Left renal pelvis (tissue), 4 donors: ENCODE measurements around the gene PLEK2. TPM values are rescaled to one million over a fixed set of nuclear protein-coding genes. Genes with fewer than 3 reads are reported as not detected.
"Not testable (repeated sequence)": the region's sequence is repeated elsewhere in the genome, so short reads cannot be mapped to it uniquely, and the experiment has no call there.

ENCODE experiments used
- DNase-seq, 4 donors: peaks; one replicate each; pipeline ENCODE4 v3.0.0-alpha.2; 2013; ENCODE audit warnings: low read depth in 4 of 4, low spot score in 3 of 4
- polyA plus RNA-seq, 4 donors: library from polyadenylated mRNA; unstranded; fragments of 120-200 nt; gene quantifications; one replicate each; pipeline ENCODE4 v1.2.1, GENCODE V29; 2013; ENCODE audit not compliant: insufficient read length in 4 of 4

PLEK2 gene
- polyA plus RNA-seq, 4 donors, result 1.4 to 3.2 (median 2.1) TPM

DNA sequence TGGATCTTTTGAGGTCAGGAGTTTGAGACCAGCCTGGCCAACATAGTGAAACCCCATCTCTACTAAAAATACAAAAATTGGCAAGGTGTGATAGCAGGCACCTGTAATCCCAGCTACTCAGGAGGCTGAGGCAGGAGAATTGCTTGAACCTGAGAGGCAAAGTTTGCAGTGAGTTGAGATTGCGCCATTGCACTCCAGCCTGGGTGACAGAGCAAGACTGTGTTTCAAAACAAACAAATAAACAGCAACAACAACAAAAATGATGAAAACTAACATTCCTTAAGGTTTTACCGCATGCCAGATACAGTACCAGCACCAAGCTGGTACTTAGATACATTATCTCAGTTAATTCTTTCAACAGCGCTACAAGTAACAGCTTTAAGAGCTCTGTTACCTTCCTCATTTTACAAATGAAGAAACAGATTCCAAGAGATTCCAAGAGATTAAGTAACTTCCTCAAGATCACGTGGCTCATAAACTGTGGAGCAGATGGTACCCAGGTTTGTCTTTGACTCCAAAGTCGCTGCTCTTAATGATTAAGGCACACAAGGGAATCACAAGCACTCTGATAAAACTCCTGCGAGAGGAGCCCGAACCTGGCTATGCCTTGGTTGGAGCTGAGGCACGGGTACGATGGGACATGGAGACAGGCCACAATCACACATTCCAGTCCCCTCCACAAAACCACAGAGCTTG, 17.7 kb upstream of the PLEK2 start:
- DNase-seq, result no peak

DNA sequence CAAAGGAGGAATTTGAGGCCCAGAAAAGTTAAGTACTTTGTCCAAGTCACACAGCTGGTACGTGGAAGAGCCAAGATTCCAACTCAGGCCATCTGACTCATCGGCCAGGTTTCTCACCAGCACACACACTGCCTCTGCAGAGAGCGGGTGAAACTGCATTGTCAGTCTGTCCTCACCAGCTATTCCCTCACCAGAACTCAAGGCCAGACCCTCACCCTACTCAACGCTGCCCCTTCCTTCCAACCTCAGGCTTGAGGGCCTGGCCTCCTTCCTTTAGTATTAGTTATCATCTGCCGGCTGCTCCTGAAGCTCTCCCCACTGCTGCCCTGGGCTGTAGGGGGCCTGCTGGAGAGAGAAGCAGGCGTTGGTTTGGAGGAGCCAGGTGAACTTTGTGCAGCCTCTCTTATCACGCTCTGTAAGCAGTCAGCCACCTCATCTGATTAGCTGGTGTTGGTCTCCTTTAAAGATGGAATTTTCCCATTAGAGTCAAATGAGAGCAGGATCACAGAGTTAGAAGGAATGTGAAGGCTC, 16.6 kb upstream of the PLEK2 start:
- no peak for DNase-seq

DNA sequence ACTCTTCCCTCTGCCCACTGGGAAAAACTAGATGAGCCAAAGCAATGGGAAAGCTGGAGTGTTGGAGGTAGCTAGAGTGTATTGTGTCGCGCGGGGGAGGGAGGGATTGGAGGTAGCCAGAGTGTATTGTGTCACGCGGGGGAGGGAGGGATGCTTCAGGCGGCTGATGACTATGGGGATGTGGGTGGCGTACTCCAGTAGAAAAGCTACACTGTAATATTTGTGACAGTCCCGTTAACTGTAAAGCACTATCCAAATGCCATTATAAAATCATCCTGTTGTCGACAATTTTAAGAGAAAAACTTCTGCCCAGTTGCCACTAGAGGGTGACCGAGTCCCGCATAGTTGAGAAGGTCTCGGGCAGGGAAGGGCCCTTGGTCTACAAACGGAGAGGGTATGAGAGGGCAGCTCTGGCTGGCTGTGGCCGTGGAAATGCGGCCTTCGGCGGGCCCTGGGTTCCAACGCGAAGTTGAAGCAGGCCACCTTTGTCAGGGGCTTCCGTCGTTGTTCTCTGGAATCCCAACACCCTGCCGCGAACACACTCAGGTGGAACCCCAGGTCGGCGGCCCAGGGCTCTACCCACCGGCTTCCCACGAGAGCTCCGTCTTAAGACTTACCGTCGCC, 15.1 kb upstream of the PLEK2 start:
- DNase-seq, result peak; percentile 39 to 70 (median 64)

DNA sequence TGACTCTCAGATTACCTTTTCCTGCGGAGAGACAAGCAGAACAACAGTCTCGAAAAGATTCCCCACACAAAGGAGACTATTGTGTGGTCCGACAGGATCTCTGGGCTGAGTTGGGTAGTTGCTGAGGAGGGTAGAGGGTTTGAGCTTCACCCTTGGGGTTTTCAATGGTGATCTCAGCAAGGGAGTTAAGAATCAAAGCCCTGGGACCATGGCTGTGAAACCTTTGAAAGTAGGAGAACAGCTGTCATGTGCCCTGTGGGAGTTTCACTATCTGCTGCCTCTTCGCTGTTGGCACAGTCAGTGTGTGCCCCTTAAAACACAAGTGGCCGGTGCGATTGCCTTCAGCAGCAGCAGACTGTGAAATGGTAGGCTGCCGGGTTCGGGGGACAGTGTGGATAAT, 14.2 kb upstream of the PLEK2 start:
- no peak for DNase-seq

DNA sequence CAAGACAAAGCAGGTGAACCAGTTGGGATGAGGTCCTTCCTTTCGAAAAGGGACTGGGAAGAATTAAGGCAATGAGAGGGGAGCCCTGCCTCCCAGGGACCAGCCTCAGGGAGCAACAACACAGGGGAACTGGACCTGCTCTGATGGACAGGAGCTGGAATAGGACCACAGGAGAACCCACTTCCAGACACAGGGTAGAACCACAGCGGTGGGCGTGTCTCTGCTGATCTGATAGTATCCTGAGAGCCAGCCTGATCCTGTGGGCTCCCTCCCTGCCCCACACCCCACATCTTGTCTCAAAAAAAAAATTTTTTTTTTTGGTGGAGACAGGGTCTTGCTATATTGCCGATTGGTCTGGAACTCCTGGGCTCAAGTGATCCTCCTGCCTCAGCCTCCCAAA, 13.6 kb upstream of the PLEK2 start:
- DNase-seq, result no peak

DNA sequence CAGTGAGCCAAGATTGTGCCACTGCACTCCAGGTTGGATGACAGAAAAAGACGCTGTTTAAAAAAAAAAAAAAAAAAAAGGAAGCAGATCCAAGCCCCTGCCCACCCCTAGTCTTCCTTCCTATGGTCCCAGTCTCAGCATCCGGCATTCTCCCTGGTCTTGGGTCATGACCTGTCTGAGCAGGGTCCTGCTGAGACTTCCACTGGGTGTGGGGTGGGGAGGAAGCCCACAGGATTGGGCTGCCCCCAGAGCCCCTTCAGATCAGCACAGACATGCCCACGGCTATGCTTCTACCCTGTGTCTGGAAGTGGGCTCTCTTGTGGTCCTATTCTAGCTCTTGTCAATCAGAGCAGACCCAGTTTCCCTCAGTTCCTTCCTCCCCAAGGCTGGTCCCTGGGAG, 12.6 kb upstream of the PLEK2 start:
- no peak for DNase-seq

DNA sequence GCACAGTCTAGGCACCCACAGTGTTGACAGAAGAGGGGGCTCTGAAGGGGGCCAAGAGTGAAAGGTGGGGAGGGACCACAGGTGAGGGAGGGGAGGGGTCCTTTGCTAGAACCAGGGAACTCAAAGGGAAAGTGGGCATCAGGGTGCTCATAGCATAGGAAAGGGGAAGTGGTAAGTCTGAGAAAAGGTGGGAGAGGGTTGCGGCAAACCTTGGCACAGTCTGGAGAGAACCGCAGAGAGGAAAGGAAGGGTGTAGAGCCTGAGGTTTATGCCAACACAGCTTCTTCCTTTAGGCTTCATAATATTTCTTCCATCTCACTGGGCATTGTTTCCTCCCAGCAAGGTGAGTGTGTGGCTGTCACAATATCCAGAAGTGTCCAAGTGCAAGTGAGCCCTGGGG, 11.5 kb upstream of the PLEK2 start:
- DNase-seq, result no peak

DNA sequence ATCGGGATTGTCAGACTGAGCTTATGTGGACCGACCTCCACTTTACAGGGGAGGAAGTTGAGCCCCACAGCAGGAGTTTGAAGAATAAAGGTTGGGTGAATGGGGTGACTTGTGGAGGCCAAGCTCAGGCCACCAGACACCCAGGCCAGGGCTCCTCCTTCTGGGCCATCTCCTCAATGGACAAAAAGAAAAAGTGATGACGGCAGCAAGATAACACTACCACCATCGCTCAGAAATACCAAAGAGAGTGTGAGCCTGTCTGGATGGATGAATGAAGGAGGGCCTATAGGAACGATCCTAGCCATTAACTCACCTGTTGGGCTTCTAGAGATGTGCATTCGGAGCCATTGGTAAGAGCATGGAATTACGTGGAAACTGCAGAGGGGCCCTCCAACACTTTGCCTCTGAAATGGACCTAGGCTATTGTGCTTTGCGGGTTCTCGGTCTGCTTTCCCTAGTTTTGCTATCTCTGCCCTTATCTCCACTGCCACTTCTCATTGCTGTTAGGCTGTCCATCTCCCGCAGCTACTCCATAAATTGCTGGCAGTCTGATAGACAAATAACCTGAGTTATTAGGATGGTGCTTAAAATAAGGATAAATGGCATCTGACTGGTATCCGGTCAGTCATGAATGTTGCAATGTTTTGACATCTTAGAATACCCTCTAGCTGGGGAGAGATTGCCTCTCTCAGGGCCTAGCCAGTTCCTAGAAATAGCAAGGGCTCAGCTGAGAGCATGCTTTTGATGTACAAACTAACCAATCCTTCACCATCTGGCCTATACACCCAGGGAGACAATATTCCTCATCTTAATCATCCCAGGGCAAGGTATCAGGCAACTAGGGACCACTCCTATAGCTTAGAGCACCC, 9.6 kb upstream of the PLEK2 start:
- DNase-seq, result no peak

DNA sequence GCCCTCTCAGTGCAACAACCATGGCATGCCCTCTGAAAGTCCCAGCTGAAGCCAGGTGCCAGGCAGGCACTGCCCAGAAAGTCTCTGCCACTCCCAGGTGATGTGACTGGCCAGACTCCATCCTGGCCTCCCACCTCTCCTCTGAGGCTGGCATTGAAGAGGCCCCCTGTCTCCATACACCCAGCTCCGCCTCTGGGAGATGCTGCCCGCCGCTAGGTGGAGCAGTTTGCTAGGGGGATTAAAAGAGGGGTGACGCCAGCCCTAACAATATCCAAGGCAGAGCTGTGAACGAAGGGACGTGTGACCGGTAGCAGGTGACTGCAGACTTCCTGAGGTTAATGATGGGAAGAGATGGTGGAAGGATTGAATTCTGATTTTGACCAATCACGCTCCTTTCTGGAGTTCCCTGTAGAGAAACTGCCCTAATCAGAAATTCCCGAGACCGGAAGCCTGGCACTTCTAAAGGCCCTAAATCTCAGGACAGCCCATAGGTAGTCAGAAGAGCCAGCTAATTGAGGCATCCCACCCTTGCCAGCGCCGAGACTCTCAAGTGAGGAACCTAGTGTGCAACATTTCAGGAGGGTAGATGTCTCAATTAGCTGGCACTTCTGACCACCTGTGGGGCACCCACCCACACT, 8.3 kb upstream of the PLEK2 start:
- DNase-seq, result no peak

DNA sequence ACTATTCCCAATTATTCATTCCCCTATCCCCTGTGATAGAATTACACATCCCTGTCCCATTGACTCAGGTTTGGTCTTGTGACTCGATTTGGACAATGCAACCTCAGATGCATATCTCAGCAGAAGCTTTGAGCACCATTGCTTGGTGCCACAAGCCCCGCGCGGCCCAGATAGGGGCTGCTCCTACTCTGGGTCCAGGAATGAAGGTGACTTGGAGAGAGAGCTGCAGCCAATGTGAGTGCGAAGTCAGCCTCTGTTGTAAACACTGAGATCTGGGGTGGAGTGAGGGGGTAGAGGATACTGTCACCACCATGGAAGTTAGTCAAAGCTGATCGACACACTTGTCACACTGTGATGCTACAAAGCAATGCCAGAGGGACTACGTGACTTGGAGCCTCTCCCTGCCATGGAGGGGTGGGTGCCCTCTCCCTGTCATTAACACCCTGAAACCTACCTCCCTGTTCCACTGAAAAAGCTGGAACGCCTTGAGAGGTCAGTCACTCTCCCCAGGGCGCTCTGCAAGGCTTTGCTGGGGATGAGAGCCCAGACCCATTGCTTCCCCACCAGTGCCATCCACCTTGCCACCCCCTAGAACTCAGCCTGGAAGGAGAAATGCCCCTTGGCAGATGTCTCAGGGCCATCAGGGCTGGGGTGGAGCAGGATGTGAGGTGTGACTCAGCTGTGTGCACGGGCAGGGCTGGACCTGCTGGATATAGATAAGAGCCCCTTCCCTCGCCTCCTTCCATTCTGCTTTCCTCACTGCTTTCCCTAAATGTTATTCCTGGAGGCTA, 6.6 kb upstream of the PLEK2 start:
- DNase-seq, result no peak

DNA sequence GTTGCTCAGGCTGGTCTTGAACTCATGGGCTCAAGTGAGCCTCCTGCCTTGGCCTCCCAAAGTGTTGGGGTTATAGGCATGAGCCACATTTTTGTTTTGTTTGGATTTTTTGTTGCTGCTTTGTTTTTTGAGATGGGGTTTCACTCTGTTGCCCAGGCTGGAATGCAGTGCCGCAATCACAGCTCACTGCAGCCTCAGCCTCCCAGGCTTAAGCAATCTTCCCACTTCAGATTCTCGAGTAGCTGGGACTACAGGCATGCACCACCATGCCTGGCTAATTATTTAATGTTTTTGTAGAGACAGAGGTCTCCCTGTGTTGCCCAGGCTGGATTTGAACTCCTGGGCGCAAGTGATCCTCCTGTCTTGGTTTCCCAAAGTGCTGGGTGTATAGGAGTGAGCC, 5.7 kb upstream of the PLEK2 start:
- DNase-seq, result no peak

DNA sequence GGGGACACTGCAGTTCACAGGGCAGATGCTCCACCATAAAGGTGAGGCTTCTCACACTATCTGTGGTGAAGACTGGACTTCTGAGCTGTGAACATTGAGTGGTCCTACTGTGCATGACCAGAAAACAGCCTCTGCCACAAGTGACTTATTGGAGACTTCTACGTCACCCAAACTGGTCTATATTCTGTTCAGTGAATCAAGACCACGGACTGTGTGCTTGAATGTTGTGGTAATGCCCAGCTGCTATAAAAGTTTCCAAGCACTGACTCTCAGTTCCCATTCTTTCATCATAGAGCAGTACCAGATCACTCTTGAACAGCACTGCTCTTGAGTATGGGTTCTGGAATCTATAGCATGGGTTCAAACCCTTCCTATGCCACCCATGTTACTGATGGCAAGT, 4.8 kb upstream of the PLEK2 start:
- DNase-seq, result no peak

DNA sequence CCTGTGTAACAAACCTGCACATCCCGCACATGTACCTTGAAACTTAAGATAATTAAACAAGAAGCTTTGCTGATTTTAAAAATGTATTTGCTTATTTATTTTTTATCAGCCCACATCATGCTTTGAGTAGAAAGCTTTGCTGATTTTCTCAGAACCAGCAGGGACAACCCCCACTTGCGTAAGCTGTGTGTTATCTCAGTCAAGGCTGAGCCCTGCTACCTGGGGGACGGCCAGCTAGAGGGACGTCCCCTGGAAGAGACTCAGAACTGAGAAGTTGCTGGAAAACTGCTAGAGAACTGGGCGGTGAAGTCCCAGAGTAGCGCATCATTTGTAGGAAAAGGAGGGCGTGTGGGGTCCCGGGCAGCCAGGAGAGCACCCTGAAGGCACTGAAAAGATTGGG, 4.1 kb upstream of the PLEK2 start:
- no peak for DNase-seq

DNA sequence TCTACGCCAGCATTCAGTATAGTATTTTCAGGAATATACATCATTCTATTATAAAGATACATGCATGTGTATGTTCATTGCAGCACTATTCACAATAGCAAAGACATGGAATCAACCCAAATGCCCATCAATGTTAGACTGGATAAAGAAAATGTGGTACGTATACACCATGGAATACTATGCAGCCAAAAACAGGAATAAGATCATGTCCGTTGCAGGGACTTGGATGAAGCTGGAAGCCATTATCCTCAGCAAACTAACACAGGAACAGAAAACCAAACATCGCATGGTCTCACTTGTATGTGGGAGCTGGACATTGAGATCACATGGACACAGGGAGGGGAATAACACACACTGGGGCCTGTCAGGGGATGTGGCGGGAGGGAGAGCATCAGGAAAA, 3.6 kb upstream of the PLEK2 start:
- not testable (repeated sequence) for DNase-seq

DNA sequence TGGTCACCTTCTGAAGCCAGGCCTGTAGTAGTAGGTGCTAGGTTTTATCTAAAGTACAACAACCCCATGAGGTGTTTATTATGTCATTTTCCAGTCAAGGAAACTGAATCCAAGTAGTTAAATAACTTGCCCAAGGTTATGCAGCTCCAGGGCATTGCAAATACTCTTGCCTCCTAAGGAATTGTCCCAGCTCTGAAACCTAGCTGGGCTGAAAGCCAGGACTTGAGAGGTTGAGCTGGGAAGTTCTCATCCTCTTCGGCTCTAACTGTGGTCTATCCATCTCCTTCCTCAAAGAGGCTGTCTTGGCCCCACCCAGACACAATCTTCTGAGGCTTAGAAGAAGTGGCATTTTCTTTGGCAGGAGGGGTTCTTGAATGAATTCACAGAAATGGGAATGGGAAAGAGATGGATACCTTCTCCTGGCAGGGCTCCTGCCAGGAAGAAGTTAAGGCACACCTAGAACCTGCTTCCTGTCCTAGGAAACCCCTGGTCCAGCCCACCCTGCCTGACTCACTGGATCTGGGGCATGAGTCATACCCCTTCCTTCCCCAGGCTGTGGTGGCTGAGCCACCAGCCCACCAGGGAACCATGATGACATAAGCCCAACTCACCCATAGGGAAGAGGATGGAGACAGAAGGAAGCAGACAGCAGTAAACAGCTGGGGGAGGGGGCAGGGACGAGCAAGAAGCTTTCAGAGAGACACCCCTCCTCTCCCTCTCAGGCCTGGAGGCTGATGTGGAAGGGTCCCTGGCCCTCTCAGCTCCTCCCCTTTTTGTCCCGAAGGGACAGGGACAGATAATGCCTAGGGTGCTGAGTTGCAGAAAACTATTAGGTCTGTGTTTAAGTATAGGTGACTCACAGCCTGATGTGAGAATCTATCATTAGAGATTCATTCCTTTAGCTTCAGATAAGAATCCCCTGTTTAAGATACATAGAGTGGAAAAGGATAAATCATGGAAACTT, 2.1 kb upstream of the PLEK2 start:
- no peak for DNase-seq

DNA sequence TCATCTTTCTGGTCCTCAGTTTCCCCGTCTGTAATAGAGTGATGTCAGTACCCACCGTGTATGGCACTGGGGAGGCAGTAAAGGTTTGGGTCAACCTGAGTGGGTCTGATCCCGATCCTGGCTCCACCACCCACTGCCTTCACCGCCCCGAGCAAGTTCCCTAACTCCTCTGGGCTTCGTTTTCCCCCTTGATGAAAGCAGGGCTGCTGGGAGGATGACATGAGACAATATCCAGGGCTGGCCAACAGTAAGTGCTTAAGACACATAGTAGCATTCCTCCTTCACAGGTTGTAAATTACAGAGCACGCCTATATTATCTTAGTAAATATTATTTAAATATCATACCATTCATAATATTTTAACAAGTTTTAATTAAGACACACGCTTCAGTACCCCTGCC, 595 bp downstream of the PLEK2 start:
- DNase-seq, result no peak

DNA sequence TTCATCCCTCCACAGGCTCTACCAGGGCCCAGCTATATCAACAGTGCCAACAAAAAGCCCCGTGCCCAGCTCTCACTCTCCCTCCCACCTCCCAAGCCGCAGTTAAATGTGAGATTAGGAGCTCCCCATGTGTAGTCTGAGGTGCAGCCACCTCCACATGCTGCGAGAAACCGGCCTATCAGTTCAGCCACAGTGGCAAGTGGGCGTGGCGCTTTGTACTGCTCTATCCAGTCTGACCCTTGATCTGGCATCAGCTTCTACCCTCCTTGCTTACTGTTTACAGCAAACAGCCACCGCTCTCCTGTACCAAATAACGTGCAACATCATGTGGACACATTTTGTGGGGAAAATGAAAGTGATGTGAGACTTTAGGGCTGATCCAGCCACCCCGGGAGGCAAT, 1.7 kb downstream of the PLEK2 start:
- DNase-seq, result no peak

DNA sequence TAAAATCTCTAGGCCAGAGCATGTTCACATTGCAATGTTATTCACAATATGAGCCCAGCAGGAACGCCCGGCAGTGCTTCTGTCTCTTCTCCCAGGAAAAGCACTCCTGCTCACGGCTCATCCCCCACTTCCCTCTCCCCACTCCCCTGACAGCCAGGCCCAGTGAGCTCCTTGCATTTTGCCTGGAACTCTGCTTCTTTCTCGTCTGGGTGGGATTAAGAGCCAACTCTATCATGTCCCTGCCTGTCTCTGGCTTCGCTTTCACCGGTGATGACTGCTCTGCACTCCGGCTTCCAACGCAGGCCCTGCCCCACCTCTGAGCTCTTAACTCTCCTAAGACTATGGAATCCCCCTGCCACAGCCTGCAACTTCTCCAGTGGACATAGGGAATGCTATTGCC, 2.5 kb downstream of the PLEK2 start:
- DNase-seq, result no peak
